Activated CD4-positive, alpha-beta memory T cell treated with anti-CD3 and anti-CD28 coated beads for 36 hours (primary cell): ENCODE results near the gene GRIP2. TPM values are rescaled to one million over a fixed set of nuclear protein-coding genes. Genes with fewer than 3 reads are reported as not detected.

Experiments
- CTCF ChIA-PET: fragments of 350-600 bp; sonication (Branson Sonifier 250); formaldehyde crosslinking; loops from one replicate; lab custom pipeline; 2021; ENCODE audit warnings: antibody characterized with exemption, inconsistent platforms; lab: Charles Lee
- POLR2A ChIA-PET: fragments of 350-600 bp; sonication (Branson Sonifier 250); formaldehyde crosslinking; loops from one replicate; lab custom pipeline; 2021; ENCODE audit warnings: antibody characterized with exemption; lab: Charles Lee
- DNase-seq: peaks from one replicate; pipeline ENCODE4 v3.0.0-alpha.2; 2020
- H3K27ac Mint-ChIP-seq: one replicate; pipeline ENCODE4 v1.8.0; 2021; ENCODE audit warnings: mixed read lengths
- H3K27me3 Mint-ChIP-seq: one replicate; pipeline ENCODE4 v1.8.0; 2021; ENCODE audit warnings: mixed read lengths
- H3K36me3 Mint-ChIP-seq: one replicate; pipeline ENCODE4 v1.8.0; 2021; ENCODE audit warnings: mixed read lengths
- H3K4me1 Mint-ChIP-seq: one replicate; pipeline ENCODE4 v1.8.0; 2021; ENCODE audit warnings: low read depth, mixed read lengths
- H3K4me3 Mint-ChIP-seq: one replicate; pipeline ENCODE4 v1.8.0; 2021; ENCODE audit warnings: mild to moderate bottlenecking, mixed read lengths
- H3K9me3 Mint-ChIP-seq: one replicate; pipeline ENCODE4 v1.8.0; 2021; ENCODE audit warnings: mixed read lengths
- intact Hi-C: fragments of 100-400 bp; cut with micrococcal nuclease; formaldehyde crosslinking; loops from one replicate; pipeline ENCODE4 v1.15.1; 2023
- total RNA-seq, 2 experiments: library from RNA; stranded (reverse); gene quantifications; one replicate each; pipeline ENCODE4 v1.2.3, GENCODE V29; 2021

Gene GRIP2
- total RNA-seq, result not detected

GRCh38 chr3:14539742-14540491 lies at the start of gene GRIP2:
GRIP2 (minus strand) TSS chr3:14540342; CDS start chr3:14540308, 34 bp downstream.
- Mint-ChIP-seq H3K36me3 (no peaks in the 10 kb centered on the region), H3K4me1 (no peaks in the 10 kb centered on the region), H3K27me3 (no peaks in the 10 kb centered on the region), H3K9me3 (no peaks in the 10 kb centered on the region), H3K27ac (no peak within 1 kb of the TSS), H3K4me3 (no peak within 1 kb of the TSS)
- ChIA-PET POLR2A (no interaction called here), CTCF (interaction anchor here (1.1 kb wide), 1 partner anchor 33 kb away, joined by 3 read pairs; no protein-coding TSS in a partner anchor)
- intact Hi-C loops, result no loop called here
- no peak for DNase-seq

- H3K27me3 Mint-ChIP-seq, result peaks cover 5% of the 10 kb centered on the region
- POLR2A ChIA-PET, result no interaction called here
These were observed 48.4 kb upstream of the GRIP2 start for GRCh38 chr3:14588425-14589112.

GRCh38 chr3:14587740-14588360 lies 47.7 kb upstream of the GRIP2 start:
- POLR2A ChIA-PET, result no interaction called here
- H3K36me3 Mint-ChIP-seq, result no peaks in the 10 kb centered on the region

More at GRCh38 chr3:14588425-14589112, 48.4 kb upstream of the GRIP2 start:
- CTCF ChIA-PET, result no interaction called here
- intact Hi-C loops, result no loop called here
- no peak for DNase-seq
- Mint-ChIP-seq H3K9me3 (no peaks in the 10 kb centered on the region), H3K4me1 (no peaks in the 10 kb centered on the region), H3K4me3 (no peak overlapping the region), H3K27ac (no peak overlapping the region), H3K36me3 (no peaks in the 10 kb centered on the region)

GRCh38 chr3:14586611-14587010 lies 46.5 kb upstream of the GRIP2 start:
- H3K9me3 Mint-ChIP-seq, result no peaks in the 10 kb centered on the region
- no peak overlapping the region for H3K27ac Mint-ChIP-seq
- H3K4me1 Mint-ChIP-seq, result no peaks in the 10 kb centered on the region
- POLR2A ChIA-PET, result no interaction called here
- no peak overlapping the region for H3K4me3 Mint-ChIP-seq
- DNase-seq, result no peak
- CTCF ChIA-PET, result no interaction called here
- no peaks in the 10 kb centered on the region for H3K36me3 Mint-ChIP-seq
- H3K27me3 Mint-ChIP-seq, result peaks cover 9% of the 10 kb centered on the region
- intact Hi-C loops, result no loop called here

More at GRCh38 chr3:14587740-14588360, 47.7 kb upstream of the GRIP2 start:
- Mint-ChIP-seq H3K27ac (no peak overlapping the region), H3K9me3 (no peaks in the 10 kb centered on the region), H3K4me1 (no peaks in the 10 kb centered on the region), H3K4me3 (no peak overlapping the region), H3K27me3 (peaks cover 6% of the 10 kb centered on the region)
- no peak for DNase-seq
- CTCF ChIA-PET, result no interaction called here
- intact Hi-C loops, result no loop called here

- Mint-ChIP-seq H3K27me3 (peaks cover 10% of the 10 kb centered on the region), H3K4me3 (no peak overlapping the region), H3K4me1 (no peaks in the 10 kb centered on the region), H3K9me3 (no peaks in the 10 kb centered on the region), H3K27ac (no peak overlapping the region), H3K36me3 (no peaks in the 10 kb centered on the region)
- ChIA-PET CTCF (no interaction called here), POLR2A (no interaction called here)
- no peak for DNase-seq
- intact Hi-C loops, result no loop called here
These were observed 43.5 kb upstream of the GRIP2 start for GRCh38 chr3:14583548-14584091.

GRCh38 chr3:14582045-14582410 lies 41.9 kb upstream of the GRIP2 start:
- intact Hi-C loops, result no loop called here
- H3K4me3 Mint-ChIP-seq, result no peak overlapping the region
- DNase-seq, result no peak
- H3K9me3 Mint-ChIP-seq, result no peaks in the 10 kb centered on the region
- H3K27ac Mint-ChIP-seq, result no peak overlapping the region
- no peaks in the 10 kb centered on the region for H3K36me3 Mint-ChIP-seq
- ChIA-PET CTCF (no interaction called here), POLR2A (no interaction called here)
- H3K4me1 Mint-ChIP-seq, result no peaks in the 10 kb centered on the region
- peaks cover 10% of the 10 kb centered on the region for H3K27me3 Mint-ChIP-seq

- no peak overlapping the region for H3K27ac Mint-ChIP-seq
- CTCF ChIA-PET, result interaction anchor here (1.1 kb wide), 1 partner anchor 10 kb away, joined by 3 read pairs; no protein-coding TSS in a partner anchor
These were observed 41.3 kb upstream of the GRIP2 start for GRCh38 chr3:14581334-14582044.

GRCh38 chr3:14577897-14578296 lies 37.8 kb upstream of the GRIP2 start:
- CTCF ChIA-PET, result no interaction called here
- Mint-ChIP-seq H3K9me3 (no peaks in the 10 kb centered on the region), H3K27me3 (peaks cover 12% of the 10 kb centered on the region), H3K36me3 (no peaks in the 10 kb centered on the region), H3K27ac (no peak overlapping the region), H3K4me3 (no peak overlapping the region), H3K4me1 (no peaks in the 10 kb centered on the region)
- no peak for DNase-seq
- POLR2A ChIA-PET, result no interaction called here
- intact Hi-C loops, result no loop called here

More at GRCh38 chr3:14581334-14582044, 41.3 kb upstream of the GRIP2 start:
- no peaks in the 10 kb centered on the region for H3K4me1 Mint-ChIP-seq
- no peaks in the 10 kb centered on the region for H3K9me3 Mint-ChIP-seq
- POLR2A ChIA-PET, result no interaction called here
- no peaks in the 10 kb centered on the region for H3K36me3 Mint-ChIP-seq
- no peak for DNase-seq
- no peak overlapping the region for H3K4me3 Mint-ChIP-seq
- intact Hi-C loops, result no loop called here
- H3K27me3 Mint-ChIP-seq, result peaks cover 10% of the 10 kb centered on the region

GRCh38 chr3:14576163-14576562 lies 36.0 kb upstream of the GRIP2 start:
- no peak overlapping the region for H3K4me3 Mint-ChIP-seq
- CTCF ChIA-PET, result no interaction called here
- H3K27me3 Mint-ChIP-seq, result peaks cover 6% of the 10 kb centered on the region
- no peak for DNase-seq
- H3K27ac Mint-ChIP-seq, result no peak overlapping the region
- no peaks in the 10 kb centered on the region for H3K4me1 Mint-ChIP-seq
- H3K36me3 Mint-ChIP-seq, result no peaks in the 10 kb centered on the region
- intact Hi-C loops, result no loop called here
- POLR2A ChIA-PET, result no interaction called here
- no peaks in the 10 kb centered on the region for H3K9me3 Mint-ChIP-seq

- Mint-ChIP-seq H3K9me3 (no peaks in the 10 kb centered on the region), H3K27ac (no peak overlapping the region), H3K4me1 (no peaks in the 10 kb centered on the region), H3K4me3 (no peak overlapping the region), H3K27me3 (peaks cover 6% of the 10 kb centered on the region), H3K36me3 (no peaks in the 10 kb centered on the region)
- no peak for DNase-seq
- ChIA-PET POLR2A (no interaction called here), CTCF (no interaction called here)
- intact Hi-C loops, result no loop called here
These were observed 34.0 kb upstream of the GRIP2 start for GRCh38 chr3:14574183-14574582.

- CTCF ChIA-PET, result no interaction called here
- Mint-ChIP-seq H3K27me3 (peaks cover 2% of the 10 kb centered on the region), H3K4me1 (no peaks in the 10 kb centered on the region), H3K27ac (no peak overlapping the region), H3K36me3 (no peaks in the 10 kb centered on the region), H3K4me3 (no peak overlapping the region), H3K9me3 (no peaks in the 10 kb centered on the region)
- intact Hi-C loops, result no loop called here
- DNase-seq, result no peak
- POLR2A ChIA-PET, result no interaction called here
These were observed 33.6 kb upstream of the GRIP2 start for GRCh38 chr3:14573706-14574105.

GRCh38 chr3:14570864-14571263 lies 30.7 kb upstream of the GRIP2 start:
- ChIA-PET POLR2A (no interaction called here), CTCF (no interaction called here)
- Mint-ChIP-seq H3K36me3 (no peaks in the 10 kb centered on the region), H3K9me3 (no peaks in the 10 kb centered on the region), H3K27ac (no peak overlapping the region), H3K27me3 (peaks cover 2% of the 10 kb centered on the region), H3K4me1 (no peaks in the 10 kb centered on the region), H3K4me3 (no peak overlapping the region)
- no peak for DNase-seq
- intact Hi-C loops, result no loop called here
